HG03045 (cell line): ENCODE data around the gene PCSK6.

Experiments used
- ATAC-seq: cut with Tn5 transposase; IDR thresholded peaks from one replicate; pipeline ENCODE4 v1.9.1; 2021; ENCODE audit warnings: mild to moderate bottlenecking, moderate library complexity; ENCODE audit not compliant: unreplicated experiment

The PCSK6 gene

DNA sequence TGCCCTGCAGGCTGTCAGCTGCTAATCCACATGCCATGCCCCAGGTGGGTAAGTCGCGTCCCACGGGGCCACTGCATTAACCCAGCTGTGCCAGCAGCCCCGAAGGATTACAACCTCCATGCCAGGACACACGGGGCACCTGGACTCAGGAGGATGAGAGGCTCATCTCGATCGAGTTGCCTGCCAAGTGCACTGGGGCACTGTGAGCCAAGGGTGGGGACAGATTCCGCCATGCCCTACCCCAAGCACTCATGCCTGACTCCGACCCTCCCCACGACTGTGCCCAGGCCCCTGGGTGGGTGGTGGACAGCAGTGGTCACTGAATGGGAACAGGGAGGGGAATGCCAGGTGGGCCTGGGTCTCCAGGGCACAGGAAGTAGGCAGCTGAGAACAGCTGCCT, 173.8 kb downstream of the PCSK6 start:
- no peak for ATAC-seq

DNA sequence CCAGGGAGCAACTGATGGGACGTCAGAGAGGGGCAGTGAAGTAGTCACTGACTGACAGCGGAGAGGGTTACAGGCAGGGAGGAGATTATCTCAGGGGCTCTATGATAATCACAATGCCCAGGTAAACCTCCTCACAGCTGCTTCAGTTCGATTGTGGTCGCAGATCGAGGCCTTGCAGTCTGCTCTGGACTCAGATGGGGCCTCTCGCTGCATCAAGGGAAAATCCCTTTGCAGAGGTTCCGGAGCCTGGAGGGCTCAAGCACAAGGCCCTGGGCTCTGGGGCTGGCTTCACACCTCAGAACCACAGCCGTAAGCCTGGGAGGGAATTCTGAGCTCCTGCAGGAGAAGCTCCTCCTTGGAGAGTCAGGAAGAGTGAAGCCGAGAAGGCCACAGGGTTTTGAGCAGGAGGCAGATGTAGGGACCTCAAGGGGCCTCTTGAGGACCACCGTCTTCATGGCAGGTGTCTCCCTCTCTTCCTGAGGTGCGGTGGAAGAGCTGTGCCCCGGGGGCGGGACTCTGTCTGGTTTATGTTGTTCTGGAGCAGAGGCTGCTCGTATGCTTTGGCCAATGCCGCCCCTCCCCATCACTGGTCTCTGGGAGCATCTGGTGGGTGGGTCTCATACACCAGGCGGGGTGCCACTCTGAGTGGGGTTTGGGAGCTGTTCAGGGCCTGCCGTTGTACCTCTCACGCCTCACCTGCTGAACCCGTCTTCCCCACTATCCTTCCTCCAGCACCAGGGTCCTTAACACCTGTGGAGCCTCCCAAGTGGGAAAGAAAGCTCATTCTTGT, 175.0 kb downstream of the PCSK6 start:
- no peak for ATAC-seq

DNA sequence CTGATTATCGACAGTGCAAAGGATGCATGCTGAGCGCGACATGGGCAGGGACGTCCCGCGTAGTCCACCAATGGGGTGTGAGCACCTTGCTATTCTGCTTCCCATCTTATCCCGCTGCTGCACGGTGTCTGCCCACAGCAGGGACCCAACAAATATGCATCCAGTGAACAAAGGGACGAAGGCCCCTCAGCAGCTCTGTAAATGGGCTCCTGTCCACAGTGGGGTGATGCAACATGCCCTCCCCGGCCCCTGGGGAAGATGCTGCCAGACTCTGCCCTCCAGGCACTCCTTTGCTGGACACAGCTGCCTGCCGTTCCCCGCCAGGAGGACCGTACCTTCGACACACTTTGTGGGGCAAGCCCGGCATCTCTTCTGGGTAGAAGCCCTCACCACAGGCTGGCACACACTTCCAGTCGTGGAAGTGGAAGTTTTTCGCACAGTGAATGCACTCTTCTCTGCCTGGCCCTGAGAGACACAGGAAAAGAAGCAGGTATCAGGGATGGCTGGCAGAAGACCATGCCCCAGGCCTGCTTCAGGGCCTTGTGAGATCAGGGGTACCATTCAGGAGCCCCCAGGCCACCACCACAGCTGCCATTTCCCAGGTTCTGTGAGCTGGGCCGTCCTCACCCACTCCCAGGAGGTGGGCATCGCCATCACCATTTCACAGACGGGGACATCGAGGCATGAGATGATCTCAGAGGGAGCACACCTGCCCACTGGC, 176.3 kb downstream of the PCSK6 start:
- no peak for ATAC-seq

DNA sequence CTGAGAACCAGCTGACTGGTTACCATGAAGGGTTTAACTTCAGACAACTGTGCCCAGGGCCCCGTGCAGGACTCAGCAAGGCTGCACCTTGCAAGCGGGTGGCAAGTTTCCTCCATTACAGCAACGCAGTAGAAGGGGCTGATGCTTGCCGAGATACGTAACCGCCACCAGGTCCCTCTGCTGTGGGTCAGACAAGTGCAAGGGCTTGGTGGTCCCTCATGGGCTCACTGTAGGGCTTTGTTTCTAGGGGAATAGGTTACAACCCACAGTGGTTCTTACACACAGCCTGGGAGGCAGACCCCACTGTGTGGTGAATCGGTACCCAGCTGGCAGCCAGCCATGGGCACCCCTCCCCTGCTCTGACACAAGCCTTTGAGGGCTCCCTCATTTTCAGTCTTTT, 179.0 kb downstream of the PCSK6 start:
- no peak for ATAC-seq

DNA sequence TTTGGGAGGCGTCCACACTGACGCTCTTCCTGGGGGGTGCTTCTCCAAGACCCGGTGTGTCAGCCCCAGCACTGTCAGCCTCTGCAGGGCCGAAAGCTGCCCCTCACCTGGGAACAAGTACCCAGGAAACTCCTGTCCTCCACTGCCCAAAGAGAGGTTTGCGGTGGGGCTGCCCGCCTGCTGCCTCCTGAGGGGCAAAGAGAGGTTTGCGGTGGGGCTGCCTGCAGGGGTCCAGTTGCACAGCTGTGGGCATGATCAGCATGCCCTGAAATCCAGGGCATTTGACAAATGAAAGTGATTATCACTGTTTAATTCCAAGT, 179.4 kb downstream of the PCSK6 start:
- no peak for ATAC-seq

DNA sequence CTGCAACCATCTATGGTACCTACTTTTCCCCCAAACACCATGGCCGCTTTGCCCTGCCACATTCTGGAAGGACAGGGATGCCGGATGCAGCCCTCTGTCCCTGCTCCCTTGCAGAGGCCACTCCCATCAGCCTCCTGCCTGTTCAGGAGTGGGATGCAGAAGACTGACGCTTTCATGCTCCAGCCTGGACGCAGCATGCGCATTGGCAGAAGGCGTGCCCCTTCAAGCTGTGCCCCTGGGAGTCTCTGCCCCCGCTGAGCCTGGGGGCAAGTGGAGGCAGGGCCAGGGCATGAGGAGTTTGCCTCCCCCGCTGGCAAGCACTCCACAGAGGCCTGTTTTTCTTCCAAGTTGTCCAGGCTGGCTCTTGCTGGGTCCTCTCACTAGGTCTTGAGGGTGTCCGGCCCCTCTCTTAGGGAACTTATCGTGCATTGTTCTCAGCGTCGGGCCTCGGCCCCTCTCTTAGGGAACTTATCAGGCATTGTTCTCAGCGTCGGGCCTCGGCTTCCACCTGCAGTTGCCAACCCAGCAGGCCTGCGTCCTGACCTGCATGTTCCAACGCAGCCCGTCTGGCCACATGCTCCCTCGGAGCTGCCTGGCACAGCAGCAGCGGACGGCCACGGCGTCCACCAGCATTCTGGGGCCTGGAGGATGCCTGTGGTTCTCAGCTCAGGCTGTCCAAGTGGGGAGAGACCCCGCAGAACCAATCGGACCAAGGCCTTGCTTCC, 179.9 kb downstream of the PCSK6 start:
- ATAC-seq = no peak

DNA sequence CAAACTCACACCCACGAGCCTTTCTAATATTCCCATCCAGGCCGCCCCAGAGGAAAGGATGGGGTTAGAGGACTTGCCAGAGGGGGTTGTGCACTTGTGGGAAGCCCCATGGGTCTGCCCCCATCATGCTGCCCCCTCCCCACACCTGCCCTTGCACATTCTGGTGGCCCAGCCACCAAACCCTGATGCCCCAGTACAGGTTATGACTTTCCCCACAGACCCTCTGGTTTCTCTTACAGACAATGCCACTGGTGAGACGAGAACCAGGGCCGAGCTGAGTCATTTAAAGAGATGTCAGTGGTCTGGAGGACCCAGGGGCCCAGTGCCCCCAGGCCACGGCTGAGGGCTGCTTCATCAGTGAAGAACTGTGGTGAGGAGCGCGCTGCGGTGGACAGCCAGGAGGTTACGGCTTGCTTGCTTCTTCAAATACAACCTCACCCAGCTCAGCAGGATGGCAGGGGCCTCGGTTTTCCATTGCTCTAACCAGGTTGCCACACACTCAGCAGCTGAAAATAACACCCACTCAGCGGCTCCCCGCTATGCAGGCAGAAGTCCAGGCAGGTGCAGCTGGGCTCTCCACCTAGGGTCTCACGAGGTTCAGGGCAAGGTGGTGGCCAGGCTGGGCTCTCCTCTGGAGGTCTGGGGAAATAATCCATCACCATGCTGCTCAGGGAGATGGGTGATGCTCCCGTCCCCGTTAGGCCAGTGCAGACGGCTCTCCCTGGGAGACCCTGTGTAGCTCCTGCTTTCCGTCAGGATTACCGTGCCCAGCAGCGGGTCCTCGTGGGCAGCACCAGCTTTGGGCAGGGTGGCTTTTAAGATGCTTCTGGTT, 180.7 kb downstream of the PCSK6 start:
- no peak for ATAC-seq

DNA sequence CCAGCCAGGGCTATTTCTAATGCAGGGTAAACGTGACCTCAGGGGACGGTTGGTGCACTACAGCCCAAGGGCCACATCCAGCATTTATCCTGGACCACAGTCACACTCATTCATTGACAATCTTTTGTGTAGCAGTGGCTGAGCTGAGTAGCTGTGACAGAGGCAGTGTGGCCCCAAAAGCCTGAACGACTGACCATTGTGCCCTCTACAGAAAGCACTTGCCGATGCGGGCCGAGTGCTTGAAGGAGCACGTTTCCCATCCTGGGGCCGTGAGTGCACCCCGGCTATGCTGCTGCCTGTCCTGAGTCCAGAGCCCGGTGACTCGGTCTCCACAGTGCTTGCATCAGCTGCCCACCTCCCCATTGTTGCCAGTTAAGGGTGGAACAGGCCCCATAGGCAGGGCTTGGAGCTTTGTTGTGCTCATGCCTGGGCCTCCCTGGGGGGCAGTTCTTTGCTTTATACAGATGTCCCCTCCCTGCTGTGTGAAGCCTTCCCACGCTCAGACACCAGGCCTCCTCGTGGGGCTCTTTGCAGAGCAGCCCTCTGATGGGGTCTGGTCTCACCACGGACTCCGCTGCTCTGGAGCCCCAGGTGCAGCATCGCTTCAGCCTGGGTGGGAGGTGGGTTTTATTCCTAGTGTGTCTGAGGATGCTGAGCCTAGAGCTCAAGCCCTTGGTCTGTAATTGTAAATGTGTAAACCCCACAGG, 181.5 kb downstream of the PCSK6 start:
- ATAC-seq = no peak

DNA sequence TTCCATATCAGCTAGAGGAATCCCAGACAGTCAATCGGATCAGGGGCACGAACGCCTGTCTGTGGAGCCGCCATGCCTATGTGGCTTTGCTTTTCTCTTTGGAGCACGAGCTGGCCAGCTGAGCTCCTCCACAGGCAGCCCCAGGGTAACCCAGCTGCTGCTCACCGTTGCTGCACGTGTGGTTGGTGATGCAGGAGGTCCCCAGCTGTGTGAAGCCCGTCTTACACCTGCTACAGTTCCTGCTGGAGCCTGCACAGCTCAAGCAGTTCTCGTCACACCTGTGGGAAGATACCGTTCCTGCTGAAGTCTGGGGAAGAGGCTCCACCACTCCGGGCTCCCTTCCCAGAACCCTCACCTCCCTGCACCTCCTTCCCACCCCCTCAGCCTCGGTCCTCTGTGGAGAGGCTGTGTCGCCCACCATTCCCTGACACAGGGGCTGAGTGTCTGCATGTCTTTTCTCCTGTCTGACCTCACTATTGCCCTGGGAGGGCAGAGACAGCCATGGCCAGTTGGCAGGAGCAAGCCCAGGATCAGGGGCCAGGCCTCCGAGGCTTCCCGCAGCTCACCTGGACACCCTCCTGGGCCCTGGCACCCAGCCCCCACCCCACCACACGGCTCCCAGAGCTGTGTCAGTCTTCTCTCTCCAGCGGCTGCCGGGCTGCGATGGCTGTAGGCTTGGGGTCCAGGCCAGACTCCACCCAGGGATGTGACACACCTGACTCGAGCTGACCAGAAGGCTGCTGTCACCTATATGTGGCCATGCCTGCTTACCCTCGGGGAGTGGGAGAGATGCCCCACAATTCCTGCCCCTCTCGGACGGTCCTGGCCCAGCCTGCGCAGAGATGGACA, 182.2 kb downstream of the PCSK6 start:
- ATAC-seq = no peak

DNA sequence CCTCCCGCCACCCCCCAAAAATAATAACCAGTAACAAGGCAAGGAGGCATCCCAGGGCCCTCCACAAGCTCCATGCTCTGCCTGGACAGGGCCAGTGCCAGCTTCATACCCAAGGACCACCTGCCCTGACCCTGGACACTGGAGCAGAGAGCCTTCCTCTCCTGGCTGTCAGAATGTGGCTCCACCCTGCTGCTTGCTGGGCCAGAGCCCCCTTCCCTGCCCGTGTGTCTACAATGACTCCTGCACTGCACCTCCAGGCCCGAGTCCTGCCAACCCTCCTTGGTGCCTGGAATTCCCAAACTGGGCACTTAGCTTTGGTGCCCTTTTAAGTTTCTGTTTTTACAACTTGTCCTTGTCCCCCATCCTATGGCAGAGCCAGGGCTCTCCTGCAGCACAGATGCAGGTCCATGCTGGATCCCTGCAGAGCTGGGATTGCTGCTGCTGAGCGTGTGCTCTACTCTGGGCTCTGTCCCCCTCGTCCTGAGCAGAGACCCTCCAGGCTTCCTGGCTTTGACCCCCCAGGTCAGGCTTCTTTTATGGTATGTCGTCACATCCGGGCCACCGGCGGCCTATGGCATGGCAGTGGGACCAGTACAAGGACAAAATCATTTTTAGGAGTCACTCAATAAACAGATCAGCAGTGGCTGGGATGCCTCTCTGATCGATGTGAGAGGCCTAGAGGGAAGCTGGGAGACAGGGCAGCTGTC, 183.0 kb downstream of the PCSK6 start:
- ATAC-seq = no peak

DNA sequence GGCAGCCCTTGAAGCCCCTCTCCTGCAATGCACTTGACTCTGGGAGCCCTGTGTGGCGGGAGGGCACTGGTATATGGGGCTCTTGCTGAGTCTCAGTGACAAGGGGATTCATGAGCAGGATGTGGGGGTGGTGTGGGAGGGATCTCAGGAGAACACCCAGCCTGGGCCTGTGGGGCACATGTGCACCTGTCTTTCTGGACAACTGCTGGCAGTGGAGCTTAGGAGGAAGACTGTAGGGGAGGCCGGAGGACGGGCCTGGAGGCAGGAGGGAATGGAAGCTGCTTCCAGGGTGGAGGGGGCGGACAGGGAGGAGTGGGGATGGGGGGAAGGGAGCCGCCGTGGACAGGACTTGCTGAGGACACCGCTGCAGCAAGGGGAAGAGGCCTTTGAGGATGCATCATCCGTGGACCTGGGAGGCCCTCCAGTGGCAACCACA, 183.7 kb downstream of the PCSK6 start:
- ATAC-seq = no peak

DNA sequence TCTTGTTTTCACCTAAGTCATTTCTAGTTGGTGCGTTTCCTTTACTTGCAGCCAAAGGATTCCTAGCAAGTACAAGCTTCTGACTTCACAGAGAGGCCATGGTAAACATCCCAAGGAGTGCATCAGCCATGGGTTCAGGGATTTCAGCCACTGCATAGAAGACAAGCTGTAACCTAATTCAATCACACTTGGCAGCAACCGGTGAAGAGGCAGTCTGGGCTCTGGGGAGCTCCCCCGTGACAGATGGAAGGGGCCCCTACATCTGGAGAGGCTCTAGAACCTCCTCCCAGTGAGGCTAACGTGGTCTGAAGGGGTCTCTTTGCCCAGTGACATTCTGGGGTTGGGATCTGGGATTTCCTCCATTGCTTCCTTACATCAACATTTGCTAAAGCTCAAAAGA, 186.1 kb downstream of the PCSK6 start:
- ATAC-seq = no peak

DNA sequence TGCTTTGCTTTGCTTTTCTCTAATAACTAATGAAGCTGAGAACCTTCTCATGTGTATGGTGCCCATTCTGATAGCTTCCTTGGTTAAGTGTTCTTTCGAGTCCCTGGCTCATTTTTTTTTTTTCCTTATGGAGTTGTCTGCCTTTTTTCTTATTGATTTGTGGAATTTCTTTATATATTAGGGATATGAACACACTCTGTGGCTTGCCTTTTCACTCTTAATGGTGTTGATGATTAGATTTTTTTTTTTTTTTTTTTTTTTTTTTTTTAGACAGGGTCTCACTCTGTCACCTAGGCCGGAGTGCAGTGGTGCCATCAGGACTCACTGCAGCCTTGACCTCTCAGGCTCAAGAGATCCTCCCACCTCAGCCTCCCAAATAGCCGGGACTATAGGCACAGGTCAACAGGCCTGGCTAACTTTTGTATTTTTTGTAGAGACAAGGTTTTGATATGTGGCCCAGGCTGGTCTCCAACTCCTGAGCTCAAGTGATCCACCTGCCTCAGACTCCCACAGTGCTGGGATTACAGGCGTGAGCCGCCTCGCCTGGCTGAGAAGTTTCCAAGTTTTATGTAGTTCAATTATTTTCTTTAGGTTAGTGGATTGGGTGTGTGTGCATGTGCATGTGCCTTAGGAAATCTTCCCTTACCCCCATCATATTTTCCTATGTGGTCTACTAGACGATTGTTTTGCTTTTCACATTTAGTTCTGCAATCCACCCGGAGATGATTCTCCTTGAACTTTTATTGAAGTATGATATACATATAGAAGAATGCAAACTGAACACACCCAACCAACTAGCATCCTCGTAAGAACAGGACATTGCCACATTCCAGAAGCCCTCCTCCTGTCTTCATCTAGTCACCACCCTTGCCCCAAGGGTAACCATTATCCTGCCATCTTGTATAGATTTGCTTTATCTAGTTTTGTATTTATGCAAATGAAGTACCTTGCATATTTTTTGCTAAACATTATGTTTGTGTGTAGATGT, 192.8 kb downstream of the PCSK6 start:
- no peak for ATAC-seq

DNA sequence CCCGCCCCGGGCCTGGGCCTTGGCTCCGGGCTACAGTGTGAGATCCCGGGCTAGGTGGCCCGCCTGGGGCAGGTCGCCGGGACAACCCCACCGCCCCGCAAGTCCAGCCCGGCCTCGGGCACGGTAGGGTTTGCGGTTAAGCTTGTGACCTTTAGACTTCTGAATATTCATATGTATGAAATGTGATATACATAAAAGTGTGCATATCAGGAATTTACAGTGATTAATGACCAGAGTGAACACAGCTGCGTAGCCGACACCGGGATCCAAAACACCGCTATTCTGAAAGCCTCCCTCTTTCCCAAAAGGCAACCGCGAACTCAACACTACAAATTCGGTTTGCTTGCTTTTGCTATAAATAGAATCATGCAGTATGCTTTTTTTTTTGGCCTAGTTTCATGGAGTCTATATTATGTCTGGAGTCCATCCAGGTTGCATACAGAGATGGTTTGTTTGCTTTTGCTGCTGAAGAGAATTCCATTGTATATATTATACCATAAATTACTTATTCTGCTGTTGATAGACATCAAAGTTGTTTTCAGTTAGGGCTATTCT, 193.8 kb downstream of the PCSK6 start:
- no peak for ATAC-seq

DNA sequence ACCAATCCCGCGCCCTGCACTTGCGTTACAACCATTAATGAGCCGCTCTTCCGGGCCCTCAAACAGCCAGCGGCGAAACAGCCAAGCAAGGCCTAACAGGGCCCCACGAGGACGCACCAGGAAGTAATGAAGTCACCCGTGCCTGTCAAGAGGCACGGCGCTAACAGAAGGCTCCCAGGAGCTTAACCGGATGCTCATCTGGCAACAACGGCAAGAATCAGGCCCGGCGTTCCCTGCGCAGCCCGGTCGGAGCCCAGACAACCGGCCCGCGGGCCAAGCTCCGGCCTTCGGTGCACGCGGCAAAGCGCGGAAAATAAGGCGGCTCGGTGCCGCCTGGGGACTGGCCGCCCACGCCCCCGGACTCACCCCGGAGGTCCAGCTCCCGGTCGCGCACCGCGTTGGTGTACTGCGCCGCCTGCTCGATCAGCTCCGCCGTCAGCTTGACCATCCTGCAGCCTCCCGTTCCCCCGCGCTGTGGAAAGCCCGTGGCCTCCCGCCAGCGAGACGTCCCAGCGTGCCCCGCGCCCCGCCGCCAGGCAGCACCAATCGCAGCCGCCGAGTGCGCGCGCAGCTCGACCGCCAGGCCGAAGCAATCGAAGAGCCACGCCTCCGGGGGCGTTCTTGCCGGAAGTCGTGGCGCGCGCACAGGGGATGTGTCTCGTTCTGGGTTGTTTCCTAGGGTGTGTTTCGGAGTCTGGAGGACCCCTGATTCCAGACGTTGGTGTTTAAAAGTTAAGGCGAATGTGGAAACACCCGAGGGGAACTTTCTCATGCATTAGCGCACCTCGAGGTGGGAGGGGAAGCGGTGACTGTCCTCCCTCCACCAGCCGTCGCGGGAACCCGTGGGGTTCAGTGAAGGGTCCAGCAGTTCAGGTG, 194.5 kb downstream of the PCSK6 start, which contains the start of gene SNRPA1:
Gene SNRPA1, minus strand, starts transcription at position 518 of the 876 bp plus-strand sequence. Its CDS starts 70 bp downstream, at position 448.
- peak; percentile 81 for ATAC-seq

DNA sequence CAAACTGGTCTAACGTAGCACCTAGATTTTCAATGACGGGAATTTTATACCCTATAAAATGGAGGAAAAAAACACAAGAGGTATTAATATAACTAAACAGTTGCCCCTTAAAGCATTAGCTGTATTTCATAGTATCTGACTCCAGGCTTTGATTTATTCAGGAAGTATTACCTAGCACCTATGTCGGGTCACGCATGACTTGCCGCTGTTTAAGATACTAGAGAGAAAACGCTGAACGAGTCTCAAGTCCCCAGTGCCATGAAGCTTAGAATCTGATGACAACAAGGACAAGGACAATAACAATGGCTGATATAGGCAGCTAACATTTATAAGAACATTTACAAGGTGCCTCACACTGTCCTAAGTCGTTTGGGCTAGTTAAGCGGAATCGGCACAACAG, 196.4 kb downstream of the PCSK6 start:
- ATAC-seq = no peak
